GM12801 (cell line): Measurements from ENCODE around the gene CLIP3.

Experiments used
- TF ChIP-seq, protein P1 (sequence below): IDR thresholded peaks from one replicate; pipeline ENCODE4 v1.5.1; 2011; ENCODE audit warnings: control low read depth; ENCODE audit not compliant: insufficient read length; ENCODE audit errors: extremely low read depth

Gene CLIP3, protein sequence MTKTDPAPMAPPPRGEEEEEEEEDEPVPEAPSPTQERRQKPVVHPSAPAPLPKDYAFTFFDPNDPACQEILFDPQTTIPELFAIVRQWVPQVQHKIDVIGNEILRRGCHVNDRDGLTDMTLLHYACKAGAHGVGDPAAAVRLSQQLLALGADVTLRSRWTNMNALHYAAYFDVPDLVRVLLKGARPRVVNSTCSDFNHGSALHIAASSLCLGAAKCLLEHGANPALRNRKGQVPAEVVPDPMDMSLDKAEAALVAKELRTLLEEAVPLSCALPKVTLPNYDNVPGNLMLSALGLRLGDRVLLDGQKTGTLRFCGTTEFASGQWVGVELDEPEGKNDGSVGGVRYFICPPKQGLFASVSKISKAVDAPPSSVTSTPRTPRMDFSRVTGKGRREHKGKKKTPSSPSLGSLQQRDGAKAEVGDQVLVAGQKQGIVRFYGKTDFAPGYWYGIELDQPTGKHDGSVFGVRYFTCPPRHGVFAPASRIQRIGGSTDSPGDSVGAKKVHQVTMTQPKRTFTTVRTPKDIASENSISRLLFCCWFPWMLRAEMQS

DNA sequence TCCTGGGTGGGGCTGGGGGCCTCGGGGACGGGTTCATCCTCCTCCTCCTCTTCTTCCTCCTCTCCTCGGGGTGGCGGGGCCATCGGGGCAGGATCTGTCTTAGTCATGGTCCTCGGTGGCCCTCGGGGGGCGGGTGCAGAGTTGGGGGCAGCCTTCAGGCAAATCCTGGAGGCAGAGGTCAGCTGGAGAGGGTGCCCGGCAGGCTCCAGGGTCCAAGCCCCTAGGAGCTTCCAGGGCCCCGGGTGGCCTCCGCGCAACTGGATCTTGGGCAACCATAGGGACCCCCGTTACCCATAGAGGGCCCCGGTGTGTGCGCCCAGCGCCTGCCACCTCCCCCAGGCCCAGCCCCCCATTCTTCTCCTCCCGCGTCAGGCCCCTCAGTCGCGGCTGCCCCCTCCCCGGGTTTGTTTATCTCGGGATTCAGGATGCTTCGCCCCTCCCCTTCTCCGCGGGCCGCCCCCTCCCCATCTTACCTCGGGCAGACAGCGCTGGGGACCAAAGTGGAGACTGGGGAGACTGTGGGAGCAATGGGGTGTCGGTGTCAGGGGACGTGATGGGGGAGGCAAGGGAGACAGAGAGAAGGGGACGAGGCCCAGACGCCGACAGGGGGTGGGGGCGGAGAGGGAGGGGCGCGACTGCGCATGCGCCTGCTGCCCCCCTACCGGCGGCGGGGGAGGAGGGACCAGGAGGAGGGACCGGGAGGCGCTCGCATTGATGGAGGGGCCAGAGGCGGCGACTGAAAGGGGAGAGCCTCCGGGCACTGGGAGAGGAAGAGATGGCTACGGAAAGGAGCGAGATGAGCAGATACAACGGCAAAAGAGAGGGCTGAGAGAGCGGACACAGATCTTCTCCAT is at the start of gene CLIP3:
Gene CLIP3 (minus strand): TSS at position 623 of the 854 bp plus-strand sequence. CDS start 516 bp downstream, at position 107.
- TF ChIP-seq, protein P1, sequence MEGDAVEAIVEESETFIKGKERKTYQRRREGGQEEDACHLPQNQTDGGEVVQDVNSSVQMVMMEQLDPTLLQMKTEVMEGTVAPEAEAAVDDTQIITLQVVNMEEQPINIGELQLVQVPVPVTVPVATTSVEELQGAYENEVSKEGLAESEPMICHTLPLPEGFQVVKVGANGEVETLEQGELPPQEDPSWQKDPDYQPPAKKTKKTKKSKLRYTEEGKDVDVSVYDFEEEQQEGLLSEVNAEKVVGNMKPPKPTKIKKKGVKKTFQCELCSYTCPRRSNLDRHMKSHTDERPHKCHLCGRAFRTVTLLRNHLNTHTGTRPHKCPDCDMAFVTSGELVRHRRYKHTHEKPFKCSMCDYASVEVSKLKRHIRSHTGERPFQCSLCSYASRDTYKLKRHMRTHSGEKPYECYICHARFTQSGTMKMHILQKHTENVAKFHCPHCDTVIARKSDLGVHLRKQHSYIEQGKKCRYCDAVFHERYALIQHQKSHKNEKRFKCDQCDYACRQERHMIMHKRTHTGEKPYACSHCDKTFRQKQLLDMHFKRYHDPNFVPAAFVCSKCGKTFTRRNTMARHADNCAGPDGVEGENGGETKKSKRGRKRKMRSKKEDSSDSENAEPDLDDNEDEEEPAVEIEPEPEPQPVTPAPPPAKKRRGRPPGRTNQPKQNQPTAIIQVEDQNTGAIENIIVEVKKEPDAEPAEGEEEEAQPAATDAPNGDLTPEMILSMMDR, result no peak

DNA sequence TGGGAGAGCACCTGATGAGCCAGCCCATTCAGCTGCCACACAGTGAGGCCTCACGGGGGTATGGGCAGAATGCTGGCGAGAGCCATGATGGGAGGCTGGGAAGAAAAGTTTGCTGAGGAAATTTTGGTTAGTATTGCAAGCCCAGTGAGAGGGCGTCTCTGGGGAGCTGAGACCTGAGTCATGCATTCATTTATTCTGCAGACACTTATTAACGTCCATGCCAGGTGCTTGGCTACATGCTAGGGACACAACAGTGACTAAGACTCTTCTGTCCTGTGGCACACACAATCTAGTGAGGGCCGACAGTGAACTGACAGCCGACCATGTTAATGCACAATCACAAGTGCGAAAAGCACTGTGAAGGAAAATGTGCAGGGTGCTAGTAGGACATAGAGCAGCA is 49.2 kb upstream of the CLIP3 start:
- TF ChIP-seq, protein P1, result no peak

DNA sequence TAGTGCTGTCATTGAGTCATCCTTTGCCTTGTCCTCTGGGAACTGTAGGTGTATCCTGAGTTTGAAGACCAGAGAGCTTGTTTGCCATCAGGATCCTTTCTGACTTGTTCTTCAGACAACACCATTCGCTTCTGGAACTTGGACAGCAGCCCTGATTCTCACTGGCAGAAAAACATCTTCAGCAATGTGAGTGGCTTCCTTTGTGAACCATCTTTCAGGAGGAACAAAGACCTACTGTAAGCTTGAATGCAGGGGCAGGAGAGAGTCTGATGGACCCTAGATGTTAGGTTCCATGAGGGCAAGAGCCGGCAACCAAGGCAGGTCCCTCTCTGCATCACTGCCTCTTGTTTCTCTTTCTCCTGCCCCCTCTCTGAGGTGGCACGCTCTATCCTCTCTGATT is 48.7 kb upstream of the CLIP3 start:
- TF ChIP-seq, protein P1, result no peak

DNA sequence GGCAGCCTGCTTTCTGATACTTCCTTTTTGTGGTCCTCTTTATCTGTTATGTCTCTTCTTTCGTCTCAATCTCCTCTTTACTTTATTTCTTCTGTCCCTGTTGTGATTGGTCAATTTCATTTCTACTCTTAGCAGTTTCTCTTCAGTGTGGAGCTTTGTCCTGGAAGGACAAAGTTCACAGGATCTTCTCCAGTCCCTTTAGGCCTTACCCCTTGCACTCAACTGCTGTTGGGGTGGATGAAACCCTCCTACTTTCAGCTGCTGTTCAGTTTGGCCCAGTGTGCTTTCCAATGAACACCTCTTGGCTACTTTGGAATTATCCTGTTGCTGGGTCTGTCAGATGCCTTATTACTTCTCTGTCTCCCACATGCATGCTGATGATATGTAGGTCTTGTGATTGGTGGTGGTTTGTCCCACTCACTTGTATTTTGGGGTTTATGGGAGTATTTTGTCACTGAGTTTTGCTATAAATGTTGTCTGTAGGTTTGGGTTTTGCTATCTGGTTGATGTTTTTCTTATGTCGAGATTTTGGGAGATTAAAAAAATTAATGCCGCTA is 46.8 kb upstream of the CLIP3 start:
- TF ChIP-seq, protein P1, result no peak

DNA sequence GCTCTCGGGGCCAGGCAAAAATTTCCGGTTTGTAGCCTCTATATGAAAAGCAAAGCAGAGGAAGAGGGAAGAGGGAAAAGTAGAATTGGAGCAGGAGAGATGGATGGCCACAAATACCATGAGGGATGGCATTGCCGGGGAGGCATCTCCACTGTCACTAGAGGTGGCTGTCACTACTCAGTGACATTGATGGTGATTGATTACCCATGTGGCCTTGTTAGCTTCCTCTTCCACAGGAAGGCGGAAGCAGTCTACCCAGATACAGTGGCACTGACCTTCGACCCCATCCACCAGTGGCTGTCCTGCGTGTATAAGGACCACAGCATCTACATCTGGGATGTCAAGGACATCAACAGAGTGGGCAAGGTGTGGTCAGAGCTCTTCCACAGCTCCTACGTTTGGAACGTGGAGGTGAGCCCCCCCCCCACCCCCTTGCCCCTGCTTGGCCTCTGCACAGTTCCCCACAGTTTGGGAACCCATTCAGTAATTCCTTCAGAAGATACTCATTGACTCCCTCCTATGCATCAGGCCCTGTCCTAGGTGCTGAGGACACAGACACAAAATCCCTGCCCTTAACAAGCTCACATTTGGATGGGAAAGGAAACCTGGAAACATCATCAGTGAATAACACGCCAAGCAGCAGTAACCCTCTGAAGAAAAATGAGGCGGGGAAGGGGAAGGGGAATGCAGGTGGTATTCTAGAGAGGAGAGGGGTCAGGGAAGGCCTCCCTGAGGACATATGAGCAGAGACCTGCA is 40.6 kb upstream of the CLIP3 start:
- TF ChIP-seq, protein P1, result no peak

DNA sequence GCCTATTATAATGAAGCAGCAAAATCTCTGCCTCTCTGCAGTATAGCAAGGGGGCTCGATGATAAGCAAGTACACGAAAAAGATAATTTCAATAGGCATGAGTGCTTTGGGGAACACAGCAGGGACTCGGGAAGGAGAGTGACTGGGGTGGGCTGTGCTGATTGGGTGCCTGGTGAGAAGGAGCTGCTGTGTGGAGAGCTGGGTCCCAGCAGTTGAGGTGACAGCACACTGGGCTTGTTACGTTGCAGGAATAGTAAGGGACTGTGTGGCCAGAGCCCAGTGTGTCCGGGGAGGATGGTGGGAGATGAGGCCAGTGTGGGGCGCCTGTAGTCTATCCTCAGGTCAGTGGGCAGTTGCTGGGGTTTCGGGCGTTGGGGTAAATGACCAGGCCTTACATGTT is 39.4 kb upstream of the CLIP3 start:
- TF ChIP-seq, protein P1, result no peak
